ENCODE data around the gene KHDRBS2.

Gene KHDRBS2

DNA sequence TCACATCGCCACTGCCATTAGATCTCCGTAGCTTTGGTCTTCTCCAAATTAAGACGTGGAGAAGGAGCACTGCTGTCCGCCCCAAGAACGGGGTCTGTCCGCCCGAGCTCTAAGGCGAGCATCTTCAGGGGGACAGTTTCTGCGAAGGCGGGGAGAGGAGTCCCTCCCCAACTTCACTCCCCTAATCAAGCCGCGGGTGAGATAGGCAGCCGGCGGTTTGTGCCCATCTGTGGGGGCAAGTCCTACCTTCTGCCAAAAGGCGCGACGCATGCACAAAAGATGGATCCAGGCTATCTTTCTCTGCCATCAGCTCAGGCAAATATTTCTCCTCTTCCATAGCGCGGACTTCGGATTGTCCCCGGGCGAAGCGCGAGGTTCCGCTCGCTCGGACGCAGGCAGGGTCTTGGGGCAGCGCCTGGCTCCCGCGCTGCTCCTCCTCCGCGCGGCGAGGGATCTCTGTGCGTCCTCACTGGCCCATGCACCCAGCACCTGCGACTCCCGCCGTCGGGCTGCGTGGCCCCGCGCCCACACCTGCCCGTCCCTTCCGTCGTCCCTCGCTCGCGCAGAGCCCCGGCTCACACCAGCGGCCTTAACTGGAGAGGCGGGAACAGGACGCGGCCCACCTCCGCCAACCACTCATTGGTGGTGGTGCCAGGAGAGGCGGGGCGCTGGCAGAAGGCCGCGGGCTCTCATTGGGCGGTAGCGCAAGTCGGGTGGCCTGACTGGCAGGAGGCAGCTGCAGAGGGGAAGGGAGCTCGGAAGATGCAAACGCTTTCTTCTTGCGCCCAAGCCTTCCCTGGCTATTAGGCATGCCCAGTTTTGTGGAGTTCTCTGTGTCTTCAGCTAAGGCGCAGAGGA is at the start of gene KHDRBS2:
Gene KHDRBS2 (minus strand): TSS at position 614 of the 858 bp plus-strand sequence.
- no peak for DNase-seq (ENCODE audit: low read depth in 2 of 2)

DNA sequence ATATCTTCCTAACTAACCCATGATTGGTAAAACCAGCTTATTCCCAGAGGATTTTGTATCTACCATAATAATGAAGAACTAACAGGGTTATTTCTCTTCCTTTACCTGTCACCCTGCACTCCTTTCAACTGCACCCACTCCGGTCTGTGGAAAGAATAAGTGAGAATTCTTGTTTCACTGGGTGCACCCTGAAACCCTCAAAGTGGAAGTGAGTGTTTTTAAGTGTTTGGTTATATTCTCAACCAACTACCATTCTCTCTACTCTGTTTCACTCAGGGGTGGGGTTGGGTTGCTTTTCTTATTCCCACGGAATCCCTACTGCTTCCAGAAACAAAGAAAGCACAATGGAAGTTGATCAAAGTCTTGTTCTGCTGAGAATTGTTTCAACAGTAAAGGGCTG is 42.6 kb upstream of the KHDRBS2 start:
- no peak for DNase-seq (ENCODE audit: low read depth in 2 of 2)

DNA sequence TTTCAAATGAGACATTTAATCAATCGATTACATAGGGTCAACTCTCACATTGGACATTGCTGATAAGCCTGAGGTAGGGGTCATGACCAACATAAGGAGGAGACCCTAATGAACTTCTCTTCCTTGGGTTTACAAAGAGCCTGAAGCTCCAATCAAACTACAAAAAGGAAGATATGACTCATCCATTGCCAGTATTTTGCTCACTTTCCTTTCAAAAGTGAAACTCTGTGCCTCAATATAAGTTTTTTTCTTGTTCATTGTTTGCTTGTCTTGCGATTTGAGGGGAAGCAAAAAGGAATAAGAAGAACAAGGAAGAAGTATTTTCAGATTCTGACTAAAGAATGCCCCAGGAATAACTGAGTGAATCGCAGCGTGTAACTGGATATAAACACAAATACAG is 38.8 kb upstream of the KHDRBS2 start:
- no peak for DNase-seq (ENCODE audit: low read depth in 2 of 2)

DNA sequence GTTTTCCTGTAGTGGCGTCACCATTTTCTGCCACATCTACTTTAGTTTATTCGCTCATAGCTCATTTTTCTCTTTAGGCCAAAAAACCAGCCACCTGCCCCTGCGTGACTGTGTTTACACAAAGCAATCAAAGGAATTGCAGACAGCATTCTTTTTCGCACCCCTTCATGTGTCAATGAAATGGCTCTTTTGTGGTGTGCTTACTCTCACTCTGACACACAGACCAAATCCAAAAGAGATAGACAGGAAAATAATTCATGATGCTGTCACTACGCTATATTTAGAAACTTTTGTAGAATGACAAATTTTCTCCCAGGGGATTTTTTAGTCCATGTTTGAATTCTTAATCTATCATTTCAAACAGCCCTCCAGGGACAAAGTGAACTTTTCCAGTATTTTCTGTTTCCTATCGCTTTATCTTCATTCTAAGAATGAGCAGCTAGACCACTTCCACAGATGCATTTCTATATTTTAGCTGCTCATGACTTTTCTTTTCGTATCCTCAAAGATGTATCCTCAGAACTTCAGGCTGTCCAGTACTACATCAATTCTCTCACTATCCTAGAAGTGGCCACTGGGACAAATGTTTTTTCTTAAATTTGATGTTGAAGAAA is 37.9 kb upstream of the KHDRBS2 start:
- DNase-seq (ENCODE audit: low read depth in 2 of 2): no peak

DNA sequence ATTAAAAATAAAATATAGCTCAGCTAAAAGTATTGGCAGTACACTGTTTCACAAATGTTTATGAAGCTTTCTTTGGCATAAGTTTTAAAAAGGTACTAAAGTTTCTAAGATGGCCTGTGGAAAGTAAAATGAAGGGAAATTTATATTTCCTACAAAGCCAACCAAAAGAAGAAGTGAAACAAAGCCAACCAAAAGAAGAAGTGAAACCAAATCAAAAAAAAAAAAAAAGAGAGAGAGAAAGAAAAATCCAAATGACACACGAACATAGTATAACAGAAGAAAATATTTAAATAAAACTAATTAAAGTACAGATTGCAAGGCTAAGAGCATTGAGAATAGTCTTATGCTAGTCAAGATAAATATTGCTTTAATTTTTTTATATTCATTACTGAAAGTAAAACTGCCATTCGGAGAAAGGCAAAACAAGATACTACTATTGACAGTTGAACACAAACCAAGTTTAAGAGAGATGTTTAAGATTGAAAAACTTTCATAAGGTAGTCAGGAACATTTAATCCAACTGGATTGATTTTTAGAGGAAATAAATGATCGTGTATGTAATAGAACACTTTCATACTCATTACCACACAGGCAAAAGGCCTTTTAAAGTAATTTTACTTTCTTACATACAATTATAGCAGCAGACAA is 12.8 kb upstream of the KHDRBS2 start:
- no peak for DNase-seq (ENCODE audit: low read depth in 2 of 2)

DNA sequence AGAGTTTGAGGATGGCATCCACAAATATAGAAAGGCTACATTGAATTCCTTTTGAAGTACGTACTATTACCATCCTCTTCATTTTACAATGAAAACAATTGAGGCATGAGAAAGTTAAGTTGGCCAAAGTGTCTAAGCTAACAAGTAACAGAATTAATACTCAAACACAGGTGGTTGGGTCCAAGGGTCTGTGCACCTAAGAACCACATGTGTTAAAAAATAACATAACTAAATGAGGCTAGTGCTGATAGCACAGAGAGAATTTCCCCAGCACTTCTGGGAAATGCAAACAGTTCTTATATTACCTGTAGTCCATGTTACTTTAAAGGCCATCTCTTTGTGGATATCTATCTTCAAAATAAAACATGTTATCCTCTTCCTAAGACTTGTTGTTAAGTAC is 10.5 kb upstream of the KHDRBS2 start:
- no peak for DNase-seq (ENCODE audit: low read depth in 2 of 2)

DNA sequence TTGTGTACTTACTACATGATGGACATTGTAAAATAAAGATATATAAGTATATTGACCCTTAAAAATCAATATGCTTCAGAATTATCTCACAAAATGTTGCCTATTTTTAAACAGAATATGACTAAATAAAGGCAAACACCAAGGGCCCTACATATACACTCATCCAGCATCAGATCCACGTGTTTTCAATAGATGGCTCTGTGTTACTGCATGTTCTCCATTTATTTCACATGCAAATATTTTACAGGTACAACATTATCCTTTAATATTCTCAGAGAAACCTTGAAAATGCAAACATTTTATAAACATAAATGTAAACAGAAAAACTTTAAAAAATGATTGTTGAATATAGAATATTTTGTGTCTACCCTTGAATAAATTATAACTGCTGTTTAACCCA is 2.9 kb upstream of the KHDRBS2 start:
- DNase-seq (ENCODE audit: low read depth in 2 of 2): no peak

DNA sequence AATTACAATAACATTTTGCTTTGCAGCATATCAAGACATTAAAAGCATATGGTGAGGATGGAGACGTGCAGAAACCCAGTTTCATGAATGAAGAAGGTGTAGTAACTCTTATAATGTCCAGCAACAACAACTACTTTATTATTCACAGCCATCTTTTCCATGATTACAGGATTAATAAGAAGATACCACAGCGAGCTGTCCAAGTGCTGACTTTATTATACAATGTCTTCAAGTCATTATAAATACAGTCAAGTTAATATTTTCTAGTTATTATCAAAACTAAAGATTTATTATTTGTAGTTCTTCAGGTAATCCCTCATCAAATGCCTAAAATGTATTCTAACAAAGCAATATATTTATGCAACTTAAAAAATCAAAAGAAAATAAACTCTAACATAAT is 2.5 kb upstream of the KHDRBS2 start:
- no peak for DNase-seq (ENCODE audit: low read depth in 2 of 2)

DNA sequence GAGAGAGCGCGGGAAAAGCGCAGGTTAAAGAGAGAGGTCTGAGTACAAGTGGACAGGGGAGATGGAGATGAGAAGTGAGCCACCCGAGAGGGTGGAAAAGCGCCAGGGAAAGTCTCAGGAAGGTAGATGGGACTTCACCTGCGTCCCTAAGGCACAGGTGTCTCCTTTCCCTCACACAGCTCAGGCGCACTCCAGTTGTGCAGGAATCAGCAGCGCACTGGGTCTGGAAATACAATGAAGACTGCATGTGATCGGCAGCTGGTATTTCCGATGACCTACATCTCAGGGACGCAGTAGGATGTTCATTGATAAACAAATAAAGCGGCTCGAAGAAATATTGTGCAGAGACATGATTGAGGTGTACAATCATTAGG is 432 bp upstream of the KHDRBS2 start:
- no peak for DNase-seq (ENCODE audit: low read depth in 2 of 2)

DNA sequence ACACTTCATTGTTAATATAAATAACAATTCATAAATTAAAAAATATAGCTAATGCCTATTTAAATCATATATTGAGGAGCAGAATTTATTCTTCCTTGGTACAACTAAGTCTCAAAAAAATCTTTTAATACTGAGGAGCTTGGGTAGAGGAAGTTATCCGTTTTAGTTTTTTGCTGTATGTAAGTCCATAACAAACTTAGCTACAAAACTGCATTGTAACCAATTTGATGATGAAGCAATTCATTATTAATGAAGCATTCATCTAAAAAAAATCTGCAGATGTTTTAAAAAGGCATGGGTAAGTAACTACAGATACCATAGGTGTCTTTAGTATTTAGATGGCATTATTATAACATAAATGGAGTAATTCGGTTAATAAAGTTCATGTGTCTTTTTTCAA is 1.3 kb downstream of the KHDRBS2 start:
- DNase-seq (ENCODE audit: low read depth in 2 of 2): no peak

DNA sequence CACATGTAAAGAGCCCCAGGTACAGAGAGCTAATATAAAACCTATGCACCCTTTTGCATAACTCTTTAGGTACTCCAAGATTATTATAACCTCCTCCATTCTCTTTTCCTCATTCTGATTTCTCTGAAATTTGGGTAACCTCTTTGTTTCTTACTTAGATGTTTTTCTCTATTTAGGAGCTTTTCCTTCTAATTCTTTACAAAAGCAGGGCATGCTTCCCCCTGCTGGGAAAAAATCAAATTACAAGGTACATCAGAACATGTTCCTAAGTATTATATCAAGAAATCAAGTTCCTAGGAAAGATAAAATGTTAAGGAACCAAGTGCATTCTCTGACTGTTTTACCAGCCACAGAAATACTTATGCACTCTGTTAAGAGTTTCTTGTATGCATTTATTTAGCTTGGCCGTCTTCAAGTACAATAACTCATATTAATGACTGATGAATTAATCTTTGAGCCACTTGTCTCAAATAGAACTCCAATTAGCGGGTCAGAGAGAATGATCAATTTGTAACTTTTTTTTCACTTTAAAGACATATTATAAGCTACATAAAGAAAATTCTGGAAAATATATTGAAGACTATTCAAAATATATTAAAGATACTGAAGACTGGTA is 2.1 kb downstream of the KHDRBS2 start:
- no peak for DNase-seq (ENCODE audit: low read depth in 2 of 2)

DNA sequence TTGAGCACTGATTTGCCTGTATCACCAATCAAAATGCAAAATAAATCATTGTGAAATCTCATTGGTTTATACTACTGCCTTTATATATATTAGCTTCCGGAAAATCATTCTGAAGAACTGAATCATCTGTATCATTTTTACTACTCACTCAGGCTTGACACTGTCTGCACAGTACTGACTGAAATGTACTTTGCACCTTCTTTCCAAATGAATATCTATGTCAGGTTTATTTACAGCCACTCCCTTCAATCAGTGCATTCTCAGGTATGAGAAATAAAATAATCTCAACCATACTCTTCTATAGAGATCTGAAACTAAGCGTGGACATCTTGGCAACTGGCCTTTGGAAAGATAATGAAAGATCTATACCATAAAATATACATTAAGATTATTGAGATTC is 2.7 kb downstream of the KHDRBS2 start:
- DNase-seq (ENCODE audit: low read depth in 2 of 2): no peak

DNA sequence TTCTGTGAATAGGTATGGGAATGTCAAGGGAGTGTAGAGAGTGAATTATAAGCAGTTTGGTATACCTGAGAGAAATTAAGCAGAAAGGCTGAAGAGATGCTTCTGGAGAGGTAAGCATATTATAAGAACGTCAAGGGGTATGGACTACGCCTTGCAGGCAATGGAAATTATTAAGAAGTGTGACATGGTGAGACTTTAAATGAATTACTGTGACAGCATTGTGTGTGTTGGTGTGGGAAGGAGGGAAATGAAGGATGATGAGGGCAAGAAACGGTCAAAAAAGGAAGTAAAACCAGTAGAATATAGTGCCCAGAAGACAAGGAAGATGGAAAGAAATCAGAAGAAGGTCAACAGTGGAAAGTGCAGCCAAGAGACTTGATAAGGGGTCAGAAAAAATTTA is 5.9 kb downstream of the KHDRBS2 start:
- no peak for DNase-seq (ENCODE audit: low read depth in 2 of 2)

DNA sequence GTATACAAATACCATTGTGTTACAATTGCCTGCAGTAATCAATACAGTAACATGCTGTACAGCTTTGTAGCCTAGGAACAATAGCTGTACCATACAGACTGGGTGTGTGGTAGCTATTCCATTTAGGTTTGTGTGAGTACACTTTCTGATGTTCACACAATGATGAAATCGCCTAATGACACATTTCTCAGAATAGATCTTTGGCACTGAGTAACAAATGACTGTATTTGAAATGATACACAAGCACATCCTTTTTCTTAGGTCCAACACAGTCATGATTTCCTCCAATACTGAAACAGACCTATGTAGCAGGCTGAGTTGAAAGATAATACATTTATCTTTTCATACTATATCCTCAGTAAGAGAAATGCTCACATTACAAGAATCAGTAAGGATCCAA is 13.9 kb downstream of the KHDRBS2 start:
- no peak for DNase-seq (ENCODE audit: low read depth in 2 of 2)

DNA sequence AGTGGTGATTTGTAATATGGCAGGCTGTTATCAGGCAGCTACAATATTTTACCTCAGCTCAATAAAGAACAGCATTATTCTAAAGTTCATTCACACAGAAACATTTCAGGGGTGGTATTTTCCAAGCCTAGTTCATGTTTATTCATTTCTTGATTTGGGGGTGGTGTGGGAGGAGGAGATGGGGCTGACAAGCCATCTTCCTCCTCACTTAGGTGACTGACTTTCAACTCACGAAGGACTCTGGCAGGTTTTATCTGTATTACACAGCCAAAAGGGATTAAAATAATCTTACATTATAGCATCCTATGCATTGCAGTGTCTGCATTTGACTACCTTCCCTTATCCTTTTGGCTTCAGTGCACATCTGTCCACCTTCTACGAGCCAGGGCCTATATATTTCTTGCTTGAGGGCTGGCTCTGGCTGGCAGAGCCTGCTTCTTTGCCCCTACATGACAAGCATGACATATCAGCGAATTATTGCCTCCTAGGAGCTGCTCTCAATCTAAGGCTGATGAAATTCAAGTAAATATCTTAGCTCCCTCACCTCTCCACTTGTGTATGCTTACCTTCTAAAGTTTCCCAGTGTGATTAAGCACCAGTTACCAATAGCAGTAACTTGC is 20.0 kb downstream of the KHDRBS2 start:
- DNase-seq (ENCODE audit: low read depth in 2 of 2): no peak

DNA sequence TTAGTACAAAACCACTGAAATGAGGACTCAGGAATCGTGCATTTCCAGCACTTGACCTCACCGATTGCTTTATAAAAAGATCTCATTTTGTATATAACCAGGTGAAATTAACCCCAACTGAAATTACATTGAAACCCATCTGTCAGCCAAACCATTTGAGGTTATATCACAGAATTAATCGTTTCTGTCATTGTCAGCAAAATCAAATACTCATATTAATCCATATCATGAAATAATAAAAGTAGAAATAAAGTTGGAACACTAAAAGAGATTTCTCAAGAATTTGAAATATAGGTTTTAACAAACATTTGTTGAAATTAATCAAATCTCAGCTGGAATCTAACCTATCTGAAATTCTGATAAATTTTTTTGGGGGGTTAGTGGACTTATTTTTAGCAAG is 23.7 kb downstream of the KHDRBS2 start:
- no peak for DNase-seq (ENCODE audit: low read depth in 2 of 2)

DNA sequence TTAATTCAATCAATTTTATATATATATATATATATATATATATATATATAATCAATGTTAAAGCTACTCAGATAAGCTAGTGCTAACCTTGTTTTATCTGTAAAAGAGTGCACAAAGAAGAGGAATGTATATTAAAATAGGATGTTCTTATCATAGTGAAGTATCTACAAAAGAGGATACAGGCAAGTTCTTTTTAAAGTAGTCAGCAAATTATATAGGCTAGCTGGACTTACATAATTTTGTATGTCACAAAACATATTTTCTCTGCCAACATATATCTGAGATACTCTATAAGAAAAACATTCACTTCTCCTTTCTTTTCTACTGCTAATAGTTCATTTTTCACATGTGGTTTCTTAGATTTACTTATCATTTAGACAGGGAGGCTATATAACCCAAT is 39.9 kb downstream of the KHDRBS2 start:
- DNase-seq (ENCODE audit: low read depth in 2 of 2): no peak

DNA sequence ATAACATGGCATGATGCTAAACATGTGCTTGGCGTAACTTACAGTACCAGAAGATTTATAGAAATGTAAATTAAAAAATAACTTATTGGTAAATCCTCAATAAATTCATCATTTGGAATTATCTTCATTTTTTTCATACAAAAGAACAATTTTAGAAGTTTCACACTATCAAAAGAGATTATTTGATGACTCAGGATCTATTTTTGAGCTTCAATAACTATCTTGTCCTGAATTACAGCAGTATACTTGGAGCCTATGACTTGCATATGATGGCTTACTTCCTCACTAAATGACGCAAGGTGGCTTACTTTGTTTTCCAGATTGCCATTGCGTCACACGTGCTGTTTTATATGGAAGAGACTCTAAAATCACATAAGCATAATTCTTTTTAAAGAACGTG is 49.2 kb downstream of the KHDRBS2 start:
- DNase-seq (ENCODE audit: low read depth in 2 of 2): no peak

DNA sequence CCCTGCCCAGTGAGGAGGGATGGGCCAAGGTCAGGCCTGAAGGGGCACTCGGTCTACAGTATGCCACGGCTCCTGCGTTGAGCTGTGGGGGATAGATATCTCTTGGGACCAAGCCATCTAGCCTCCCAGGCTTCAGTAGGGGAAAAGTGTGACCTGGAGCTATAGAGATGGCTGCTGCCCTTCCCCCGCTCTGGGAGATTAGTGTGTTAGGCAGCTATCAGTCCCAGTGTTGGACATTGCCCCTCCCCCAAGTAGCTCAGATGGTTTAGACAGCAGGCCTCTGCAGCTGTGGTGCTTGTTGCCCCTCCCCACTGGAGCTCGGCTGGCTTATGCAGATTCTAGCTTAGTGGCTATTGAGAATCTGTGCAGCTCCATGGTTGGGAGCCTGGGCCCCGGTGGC is 56.8 kb downstream of the KHDRBS2 start:
- no peak for DNase-seq (ENCODE audit: low read depth in 2 of 2)

DNA sequence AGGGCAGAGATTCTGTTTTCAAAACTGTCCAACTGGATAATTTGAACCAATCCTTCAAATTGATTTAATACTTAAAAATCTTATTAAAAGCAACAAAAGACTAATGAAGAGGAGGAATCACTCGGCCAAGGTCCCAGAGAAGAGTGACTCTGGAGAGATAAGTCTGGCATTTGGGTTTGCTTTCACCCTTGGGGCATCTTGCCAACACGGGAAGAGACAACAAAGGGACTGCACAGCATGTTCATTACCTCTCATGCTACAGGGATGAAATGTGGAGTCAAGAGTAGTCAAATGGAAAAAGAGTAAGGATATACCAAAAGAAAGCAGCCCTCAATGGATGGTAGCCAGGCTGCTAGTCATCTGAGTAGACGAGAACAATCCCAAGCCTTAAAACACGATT is 68.2 kb downstream of the KHDRBS2 start:
- DNase-seq (ENCODE audit: low read depth in 2 of 2): no peak

DNA sequence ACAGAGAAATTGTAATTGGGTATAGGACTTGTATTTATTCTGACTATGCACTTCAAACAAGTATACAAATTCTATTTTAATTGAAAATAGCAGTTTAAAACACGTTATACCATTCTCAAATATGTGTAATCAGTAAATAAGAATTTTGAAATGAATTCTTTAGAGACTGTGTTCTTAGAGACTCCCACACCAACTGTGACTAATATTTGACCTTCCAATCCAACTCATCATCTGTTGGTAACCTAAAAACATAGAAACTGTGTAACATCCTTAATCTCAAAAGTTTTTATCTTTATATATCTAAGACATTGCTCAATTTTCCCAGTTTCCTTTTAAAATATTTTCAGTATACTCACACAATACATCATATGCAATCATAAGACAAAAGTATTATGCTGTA is 83.9 kb downstream of the KHDRBS2 start:
- no peak for DNase-seq (ENCODE audit: low read depth in 2 of 2)

DNA sequence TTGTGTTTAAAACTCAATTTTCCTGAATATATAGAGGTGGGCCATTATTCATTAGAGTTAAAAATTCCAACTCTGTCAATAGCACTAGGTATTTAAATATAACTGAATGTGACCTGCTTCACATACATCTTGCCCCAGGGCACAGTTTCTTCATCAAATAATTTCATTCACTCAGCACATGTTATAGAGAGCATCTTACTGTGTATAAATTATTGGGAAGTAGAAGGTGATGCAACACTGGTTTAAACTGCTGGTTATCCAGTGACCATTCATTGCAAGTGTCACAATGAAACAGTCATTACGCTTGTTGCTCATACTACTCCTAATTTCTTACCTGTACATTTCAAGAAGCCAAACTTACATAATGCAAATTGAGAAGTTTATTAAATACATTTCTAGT is 93.4 kb downstream of the KHDRBS2 start:
- no peak for DNase-seq (ENCODE audit: low read depth in 2 of 2)
